ENCODE measurements around the gene KREMEN2. TPM values are rescaled to one million over a fixed set of nuclear protein-coding genes. Genes with fewer than 3 reads are reported as not detected.

The KREMEN2 gene
- total and polyA plus RNA-seq, 2 of the 13 experiments (the other 11 are each of a cell fraction or from before 2014, with no cell fraction given): 0.48 to 1.2 TPM

DNA sequence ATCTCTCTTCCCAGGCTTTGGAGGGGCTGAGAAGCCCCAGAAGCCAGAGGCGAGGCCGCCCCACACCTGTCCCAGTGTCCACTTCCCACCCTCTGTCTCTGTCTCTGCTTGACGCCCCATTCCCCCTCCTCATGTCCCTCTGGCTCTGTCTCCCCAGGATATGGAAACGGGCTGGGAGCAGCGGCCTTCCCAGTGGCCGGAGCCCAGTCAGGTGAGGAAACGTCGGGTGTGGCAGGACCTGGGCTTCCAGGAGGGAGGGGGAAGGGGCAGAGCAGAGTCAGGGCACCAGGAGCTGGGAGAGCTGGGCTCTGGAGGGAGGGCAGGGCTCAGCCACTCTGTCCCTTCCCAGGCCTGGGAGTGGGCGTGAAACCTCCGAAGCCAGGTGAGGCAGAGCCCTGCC lies 26.8 kb downstream of the KREMEN2 start:
- DNase-seq (ENCODE audit: low spot score): no peak
- Histone ChIP-seq H3K27me3 (ENCODE audit: control insufficient read depth in 1 of 2, insufficient read depth in 2 of 2, low read length in 2 of 2) (peaks cover 15 to 45% of the 10 kb centered on the region in 2 experiments; a peak in 4 of 5 replicates), H4K20me1 (ENCODE audit: insufficient read depth, low read length) (no peaks in the 10 kb centered on the region), H3K36me3 (replicated peaks in 1 of 2; ENCODE audit: control insufficient read depth in 1 of 2, insufficient read depth in 2 of 2, low read length in 2 of 2) (no peaks in the 10 kb centered on the region), H3K79me2 (ENCODE audit: insufficient read depth, low read length) (no peaks in the 10 kb centered on the region), H3K4me2 (ENCODE audit: low read depth, low read length) (no peak overlapping the region), H3K9me3 (ENCODE audit: low read length) (no peaks in the 10 kb centered on the region), H3K9ac (ENCODE audit: insufficient read depth, low read depth, low read length) (no peak overlapping the region), H3K4me1 (ENCODE audit: insufficient read depth, low read length) (peaks cover 16% of the 10 kb centered on the region; the same call in 1 of the 2 replicates), H2AFZ (ENCODE audit: low read length) (no peak overlapping the region), H3K27ac (ENCODE audit: extremely low read length, insufficient read depth, low read length) (no peak overlapping the region), H3K4me3 (replicated peaks in 1 of 3; ENCODE audit: insufficient read depth in 1 of 3, low read depth in 2 of 3, low read length in 3 of 3) (no peak overlapping the region)
- ChIA-PET POLR2A (interaction anchor here (1.5 kb wide), 1 partner anchor 10 kb away, joined by 6 read pairs; the partner anchor contains the start of gene PKMYT1), CTCF (ENCODE audit: low intra/inter-chr PET ratio, low total read pairs) (no interaction called here)
- intact Hi-C loops (cut with micrococcal nuclease; ENCODE audit: unreplicated experiment) (no loop called here), in situ Hi-C loops (cut with HindIII; ENCODE audit: extremely low pct_ligation_motif_present, low pct_unique_long_range_greater_than_20kb) (no loop called here)
- FAIRE-seq: no peak
- TF ChIP-seq, protein P1, sequence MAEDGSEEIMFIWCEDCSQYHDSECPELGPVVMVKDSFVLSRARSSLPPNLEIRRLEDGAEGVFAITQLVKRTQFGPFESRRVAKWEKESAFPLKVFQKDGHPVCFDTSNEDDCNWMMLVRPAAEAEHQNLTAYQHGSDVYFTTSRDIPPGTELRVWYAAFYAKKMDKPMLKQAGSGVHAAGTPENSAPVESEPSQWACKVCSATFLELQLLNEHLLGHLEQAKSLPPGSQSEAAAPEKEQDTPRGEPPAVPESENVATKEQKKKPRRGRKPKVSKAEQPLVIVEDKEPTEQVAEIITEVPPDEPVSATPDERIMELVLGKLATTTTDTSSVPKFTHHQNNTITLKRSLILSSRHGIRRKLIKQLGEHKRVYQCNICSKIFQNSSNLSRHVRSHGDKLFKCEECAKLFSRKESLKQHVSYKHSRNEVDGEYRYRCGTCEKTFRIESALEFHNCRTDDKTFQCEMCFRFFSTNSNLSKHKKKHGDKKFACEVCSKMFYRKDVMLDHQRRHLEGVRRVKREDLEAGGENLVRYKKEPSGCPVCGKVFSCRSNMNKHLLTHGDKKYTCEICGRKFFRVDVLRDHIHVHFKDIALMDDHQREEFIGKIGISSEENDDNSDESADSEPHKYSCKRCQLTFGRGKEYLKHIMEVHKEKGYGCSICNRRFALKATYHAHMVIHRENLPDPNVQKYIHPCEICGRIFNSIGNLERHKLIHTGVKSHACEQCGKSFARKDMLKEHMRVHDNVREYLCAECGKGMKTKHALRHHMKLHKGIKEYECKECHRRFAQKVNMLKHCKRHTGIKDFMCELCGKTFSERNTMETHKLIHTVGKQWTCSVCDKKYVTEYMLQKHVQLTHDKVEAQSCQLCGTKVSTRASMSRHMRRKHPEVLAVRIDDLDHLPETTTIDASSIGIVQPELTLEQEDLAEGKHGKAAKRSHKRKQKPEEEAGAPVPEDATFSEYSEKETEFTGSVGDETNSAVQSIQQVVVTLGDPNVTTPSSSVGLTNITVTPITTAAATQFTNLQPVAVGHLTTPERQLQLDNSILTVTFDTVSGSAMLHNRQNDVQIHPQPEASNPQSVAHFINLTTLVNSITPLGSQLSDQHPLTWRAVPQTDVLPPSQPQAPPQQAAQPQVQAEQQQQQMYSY (CRISPR knock-in tag; IDR thresholded peaks at IDR 0.05): no peak
- TF ChIP-seq TCF7 (IDR thresholded peaks at IDR 0.05; ENCODE audit: low read depth) (no peak), THAP11 (CRISPR knock-in tag; IDR thresholded peaks at IDR 0.05) (no peak), ZFP62 (CRISPR knock-in tag; IDR thresholded peaks at IDR 0.05) (no peak), ZNF557 (CRISPR knock-in tag; IDR thresholded peaks at IDR 0.05) (no peak), YEATS2 (CRISPR knock-in tag; IDR thresholded peaks at IDR 0.05; ENCODE audit: borderline replicate concordance) (no peak), GATAD2A (CRISPR knock-in tag; IDR thresholded peaks at IDR 0.05) (no peak), ZNF431 (CRISPR knock-in tag; IDR thresholded peaks at IDR 0.05; ENCODE audit: borderline replicate concordance, low read depth) (no peak), HDAC2 (CRISPR knock-in tag; IDR thresholded peaks at IDR 0.05) (no peak), ZNF17 (CRISPR knock-in tag; IDR thresholded peaks at IDR 0.05) (no peak)
- TF ChIP-seq, protein P2, sequence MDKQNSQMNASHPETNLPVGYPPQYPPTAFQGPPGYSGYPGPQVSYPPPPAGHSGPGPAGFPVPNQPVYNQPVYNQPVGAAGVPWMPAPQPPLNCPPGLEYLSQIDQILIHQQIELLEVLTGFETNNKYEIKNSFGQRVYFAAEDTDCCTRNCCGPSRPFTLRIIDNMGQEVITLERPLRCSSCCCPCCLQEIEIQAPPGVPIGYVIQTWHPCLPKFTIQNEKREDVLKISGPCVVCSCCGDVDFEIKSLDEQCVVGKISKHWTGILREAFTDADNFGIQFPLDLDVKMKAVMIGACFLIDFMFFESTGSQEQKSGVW (CRISPR knock-in tag; IDR thresholded peaks at IDR 0.05; ENCODE audit: borderline replicate concordance): no peak
- TF ChIP-seq, protein P3, sequence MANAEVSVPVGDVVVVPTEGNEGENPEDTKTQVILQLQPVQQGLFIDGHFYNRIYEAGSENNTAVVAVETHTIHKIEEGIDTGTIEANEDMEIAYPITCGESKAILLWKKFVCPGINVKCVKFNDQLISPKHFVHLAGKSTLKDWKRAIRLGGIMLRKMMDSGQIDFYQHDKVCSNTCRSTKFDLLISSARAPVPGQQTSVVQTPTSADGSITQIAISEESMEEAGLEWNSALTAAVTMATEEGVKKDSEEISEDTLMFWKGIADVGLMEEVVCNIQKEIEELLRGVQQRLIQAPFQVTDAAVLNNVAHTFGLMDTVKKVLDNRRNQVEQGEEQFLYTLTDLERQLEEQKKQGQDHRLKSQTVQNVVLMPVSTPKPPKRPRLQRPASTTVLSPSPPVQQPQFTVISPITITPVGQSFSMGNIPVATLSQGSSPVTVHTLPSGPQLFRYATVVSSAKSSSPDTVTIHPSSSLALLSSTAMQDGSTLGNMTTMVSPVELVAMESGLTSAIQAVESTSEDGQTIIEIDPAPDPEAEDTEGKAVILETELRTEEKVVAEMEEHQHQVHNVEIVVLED (CRISPR knock-in tag; IDR thresholded peaks at IDR 0.05; ENCODE audit: borderline replicate concordance): no peak
- no TSS peak for BruUV-seq (replicated peaks)
- ATAC-seq: no peak
- WGBS (ENCODE audit: low lambda C conversion rate): 12% methylated on average over 6 of the region's 10 CpGs

Measured in HepG2 (cell line).